Esophagus squamous epithelium (tissue), 5 donors: ENCODE data around the gene TCF19. TPM values are rescaled to one million over a fixed set of nuclear protein-coding genes. Genes with fewer than 3 reads are reported as not detected.

Source experiments
- DNase-seq: peaks from one replicate; lab custom pipeline; 2025; lab: John Stamatoyannopoulos, UW
- H3K27ac ChIP-seq, 4 donors: fragments of 200-600 bp; sonication (generic); one replicate each; pipeline ENCODE4 v1.5.1; 2016 to 2019; ENCODE audit warnings: mild to moderate bottlenecking in 1 of 4
- H3K27me3 ChIP-seq, 4 donors: fragments of 200-600 bp; sonication (generic); 1 replicate in 3 of 4; 2 replicates in 1 of 4; pipeline versions ENCODE4 v1.5.1 to v1.6.0; 2017 to 2021; ENCODE audit warnings: antibody characterized with exemption in 1 of 4
- H3K36me3 ChIP-seq, 3 donors: fragments of 200-600 bp; sonication (generic); one replicate each; pipeline ENCODE4 v1.5.1; 2016 to 2019
- H3K4me1 ChIP-seq, 3 donors: fragments of 200-600 bp; sonication (generic); one replicate each; pipeline ENCODE4 v1.5.1; 2017 to 2019
- H3K4me3 ChIP-seq, 4 donors: fragments of 200-600 bp; sonication (generic); 1 replicate in 3 of 4; 2 replicates in 1 of 4; pipeline ENCODE4 v1.5.1; 2016 to 2019; ENCODE audit warnings: mild to moderate bottlenecking in 2 of 4, moderate library complexity in 1 of 4
- H3K9me3 ChIP-seq, 3 donors: fragments of 200-600 bp; sonication (generic); one replicate each; pipeline ENCODE4 v1.5.1; 2016 to 2019
- POLR2A ChIP-seq, 4 donors: fragments of 450-650 bp; IDR thresholded peaks; one replicate each; pipeline ENCODE4 v1.6.1; 2017; ENCODE audit warnings: antibody characterized with exemption in 4 of 4, mild to moderate bottlenecking in 4 of 4, moderate library complexity in 3 of 4
- WGBS, 2 donors: methylation state at CpG; one replicate each; pipeline ENCODE4 v1.1.5; 2018; 5-methylcytosine and 5-hydroxymethylcytosine counted together
- intact Hi-C: fragments of 100-400 bp; cut with DNase I; formaldehyde crosslinking; loops from one replicate; pipeline ENCODE4 v1.15.0; 2022
- total RNA-seq, 4 donors: library from RNA; depleted of rRNA; stranded (reverse); fragments of >200 nt; gene quantifications; one replicate each; pipeline ENCODE4 v1.1.0, GENCODE V29; 2016
- TF ChIP-seq, protein P1 (sequence below), 6 experiments: fragments of 450-650 bp in 4 of 6; fragments of 200-600 bp in 2 of 6; sonication (generic) in 2 of 6; IDR thresholded peaks; one replicate each; pipeline ENCODE4 v1.5.1; 2016 to 2019; ENCODE audit warnings: antibody characterized with exemption in 6 of 6, mild to moderate bottlenecking in 4 of 6, moderate library complexity in 4 of 6
- donor health status: DM: yes; HTN: yes; CAD: no.

Gene TCF19
- total RNA-seq, 4 donors from 2014 or later = 12.2 to 17.2 (median 16.6) TPM

GRCh38 chr6:31129130-31129529, 29.3 kb upstream of the TCF19 start:
- WGBS, 2 donors = 39 to 58% methylated on average over 4 of the region's 4 CpGs
- intact Hi-C loops = no loop called here
- no peaks in the 10 kb centered on the region for H3K36me3 ChIP-seq
- no peaks in the 10 kb centered on the region for H3K9me3 ChIP-seq
- no peak overlapping the region for H3K27ac ChIP-seq
- no peak overlapping the region for H3K4me3 ChIP-seq
- no peak for TF ChIP-seq POLR2A (IDR thresholded peaks at IDR 0.05)
- TF ChIP-seq, protein P1, sequence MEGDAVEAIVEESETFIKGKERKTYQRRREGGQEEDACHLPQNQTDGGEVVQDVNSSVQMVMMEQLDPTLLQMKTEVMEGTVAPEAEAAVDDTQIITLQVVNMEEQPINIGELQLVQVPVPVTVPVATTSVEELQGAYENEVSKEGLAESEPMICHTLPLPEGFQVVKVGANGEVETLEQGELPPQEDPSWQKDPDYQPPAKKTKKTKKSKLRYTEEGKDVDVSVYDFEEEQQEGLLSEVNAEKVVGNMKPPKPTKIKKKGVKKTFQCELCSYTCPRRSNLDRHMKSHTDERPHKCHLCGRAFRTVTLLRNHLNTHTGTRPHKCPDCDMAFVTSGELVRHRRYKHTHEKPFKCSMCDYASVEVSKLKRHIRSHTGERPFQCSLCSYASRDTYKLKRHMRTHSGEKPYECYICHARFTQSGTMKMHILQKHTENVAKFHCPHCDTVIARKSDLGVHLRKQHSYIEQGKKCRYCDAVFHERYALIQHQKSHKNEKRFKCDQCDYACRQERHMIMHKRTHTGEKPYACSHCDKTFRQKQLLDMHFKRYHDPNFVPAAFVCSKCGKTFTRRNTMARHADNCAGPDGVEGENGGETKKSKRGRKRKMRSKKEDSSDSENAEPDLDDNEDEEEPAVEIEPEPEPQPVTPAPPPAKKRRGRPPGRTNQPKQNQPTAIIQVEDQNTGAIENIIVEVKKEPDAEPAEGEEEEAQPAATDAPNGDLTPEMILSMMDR (IDR thresholded peaks at IDR 0.05) = no peak
- H3K27me3 ChIP-seq = peaks cover 0 to 3% (median 0%) of the 10 kb centered on the region in 4 donors
- no peak for DNase-seq
- H3K4me1 ChIP-seq = peaks cover 4 to 53% (median 17%) of the 10 kb centered on the region in 3 donors

DNA sequence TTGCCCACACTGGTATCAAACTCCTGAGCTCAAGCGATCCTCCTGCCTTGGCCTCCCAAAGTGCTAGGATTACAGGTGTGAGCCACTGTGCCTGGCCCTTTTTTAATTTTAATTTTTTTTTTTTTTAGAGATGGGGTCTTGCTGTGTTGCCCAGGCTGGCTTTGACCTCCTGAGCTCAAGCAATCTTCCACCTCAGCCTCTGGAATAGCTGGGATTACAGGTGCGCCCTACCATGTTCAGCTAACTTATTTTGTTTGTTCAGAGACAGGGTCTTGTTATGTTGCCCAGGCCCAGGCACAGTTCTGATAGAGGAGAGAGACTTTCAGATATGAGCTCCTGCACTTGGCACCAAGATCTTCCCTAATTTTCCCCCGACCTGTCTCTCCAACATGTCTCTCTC, 27.6 kb upstream of the TCF19 start:
- H3K4me1 ChIP-seq = peaks cover 0 to 37% (median 8%) of the 10 kb centered on the region in 3 donors
- H3K9me3 ChIP-seq = no peaks in the 10 kb centered on the region
- H3K36me3 ChIP-seq = no peaks in the 10 kb centered on the region
- H3K4me3 ChIP-seq = no peak overlapping the region
- H3K27me3 ChIP-seq = peaks cover 0 to 3% (median 0%) of the 10 kb centered on the region in 4 donors
- WGBS, 2 donors = 93 to 100% methylated on average over 3 of the region's 3 CpGs
- TF ChIP-seq, protein P1 (IDR thresholded peaks at IDR 0.05) = no peak
- TF ChIP-seq POLR2A (IDR thresholded peaks at IDR 0.05) = no peak
- no peak for DNase-seq
- intact Hi-C loops = no loop called here
- no peak overlapping the region for H3K27ac ChIP-seq

- no peak overlapping the region for H3K4me3 ChIP-seq
- H3K36me3 ChIP-seq = no peaks in the 10 kb centered on the region
- intact Hi-C loops = no loop called here
- 90 to 91% methylated on average over 3 of the region's 3 CpGs for WGBS, 2 donors
- no peaks in the 10 kb centered on the region for H3K9me3 ChIP-seq
- H3K27me3 ChIP-seq = peaks cover 0 to 3% (median 0%) of the 10 kb centered on the region in 4 donors
- no peak for DNase-seq
- H3K4me1 ChIP-seq = peaks cover 0 to 28% (median 1%) of the 10 kb centered on the region in 3 donors
- no peak overlapping the region for H3K27ac ChIP-seq
- TF ChIP-seq, protein P1 (IDR thresholded peaks at IDR 0.05) = no peak
- TF ChIP-seq POLR2A (IDR thresholded peaks at IDR 0.05) = no peak
Observed at GRCh38 chr6:31131595-31131994, 26.8 kb upstream of the TCF19 start.

- H3K4me3 ChIP-seq = no peak overlapping the region
- H3K27ac ChIP-seq = no peak overlapping the region
- no peak for DNase-seq
- intact Hi-C loops = no loop called here
- no peaks in the 10 kb centered on the region for H3K36me3 ChIP-seq
- TF ChIP-seq, protein P1 (IDR thresholded peaks at IDR 0.05) = no peak
- no peak for TF ChIP-seq POLR2A (IDR thresholded peaks at IDR 0.05)
- H3K27me3 ChIP-seq = peaks cover 0 to 3% (median 0%) of the 10 kb centered on the region in 4 donors
- no peaks in the 10 kb centered on the region for H3K9me3 ChIP-seq
- 58 to 69% methylated on average over 4 to 5 of the region's 6 CpGs for WGBS, 2 donors
- peaks cover 4 to 26% (median 4%) of the 10 kb centered on the region in 3 donors for H3K4me1 ChIP-seq
Observed at GRCh38 chr6:31132806-31133205, 25.6 kb upstream of the TCF19 start.

- H3K4me1 ChIP-seq = peaks cover 4 to 28% (median 7%) of the 10 kb centered on the region in 3 donors
- no peak overlapping the region for H3K4me3 ChIP-seq
- no peak for DNase-seq
- intact Hi-C loops = loop anchor here (5.0 kb wide), 2 partner anchors 57 to 232 kb away; no protein-coding TSS in a partner anchor
- H3K27ac ChIP-seq = no peak overlapping the region
- H3K36me3 ChIP-seq = no peaks in the 10 kb centered on the region
- 46 to 55% methylated on average over 10 of the region's 10 CpGs for WGBS, 2 donors
- TF ChIP-seq, protein P1 (IDR thresholded peaks at IDR 0.05) = no peak
- no peak for TF ChIP-seq POLR2A (IDR thresholded peaks at IDR 0.05)
- H3K9me3 ChIP-seq = no peaks in the 10 kb centered on the region
- no peaks in the 10 kb centered on the region for H3K27me3 ChIP-seq
Observed at GRCh38 chr6:31135710-31136109, 22.7 kb upstream of the TCF19 start.
